Adrenal gland (tissue), 5 donors: ENCODE measurements around the gene DEGS2.

Source experiments
- CTCF ChIP-seq, 6 experiments: fragments of 450-650 bp in 4 of 6; fragments of 200-600 bp in 2 of 6; sonication (generic) in 1 of 6; IDR thresholded peaks; 1 replicate in 5 of 6; 2 replicates in 1 of 6; pipeline versions ENCODE4 v1.5.1 to v1.8.0; 2016 to 2021; ENCODE audit warnings: antibody characterized with exemption in 6 of 6, mild to moderate bottlenecking in 2 of 6, moderate library complexity in 1 of 6
- POLR2A ChIP-seq, 2 donors: fragments of 450-650 bp; IDR thresholded peaks; one replicate each; pipeline ENCODE4 v1.6.1; 2017; ENCODE audit warnings: antibody characterized with exemption in 2 of 2, mild to moderate bottlenecking in 2 of 2, moderate library complexity in 1 of 2
- donor health status: DM: no; HTN: no; CAD: no.

DNA sequence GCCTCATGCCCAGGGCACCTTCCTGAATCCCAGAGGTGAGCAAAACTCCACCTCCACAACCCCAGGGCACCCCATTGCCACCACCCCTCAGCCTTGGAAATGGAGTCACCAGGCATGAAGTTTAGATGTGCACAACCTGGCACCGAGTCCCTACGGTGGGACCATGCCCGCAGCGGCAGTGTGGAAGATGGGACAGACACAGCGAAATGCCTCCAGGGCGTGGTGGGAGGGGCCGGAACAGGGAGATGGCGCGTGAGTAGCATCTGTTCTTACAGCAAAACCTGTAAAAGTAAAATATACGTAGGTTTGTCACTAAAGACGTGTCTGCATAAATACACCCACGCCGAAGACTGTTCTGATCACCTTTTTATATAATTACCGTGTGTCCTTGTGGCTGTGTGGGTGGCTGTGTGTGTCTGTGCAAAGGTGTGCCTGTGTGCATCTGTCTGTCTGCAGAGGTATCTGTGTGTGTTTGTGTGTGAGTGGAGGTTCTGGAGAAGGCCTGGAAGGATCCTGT lies 17.4 kb upstream of the DEGS2 start:
- TF ChIP-seq CTCF (IDR thresholded peaks at IDR 0.05), result no peak
- no peak for TF ChIP-seq POLR2A (IDR thresholded peaks at IDR 0.05)
